Activated B cell treated with CpG ODN at 0.5 μM for 24 hours (primary cell): Measurements from ENCODE around the gene KCNJ6. TPM values are rescaled to one million over a fixed set of nuclear protein-coding genes. Genes with fewer than 3 reads are reported as not detected.

Experiments used
- ATAC-seq: fragments of 200-7000 bp; cut with Tn5 transposase; one replicate; pipeline ENCODE4 v1.10.0; 2021; ENCODE audit warnings: low read depth, mild to moderate bottlenecking, moderate library complexity
- CTCF ChIA-PET: fragments of 350-600 bp; sonication (Branson Sonifier 250); formaldehyde crosslinking; loops from one replicate; lab custom pipeline; 2021; ENCODE audit warnings: antibody characterized with exemption; lab: Charles Lee
- POLR2A ChIA-PET: fragments of 350-600 bp; sonication (Branson Sonifier 250); formaldehyde crosslinking; loops from one replicate; lab custom pipeline; 2021; ENCODE audit warnings: antibody characterized with exemption; lab: Charles Lee
- DNase-seq: peaks from one replicate; pipeline ENCODE4 v3.0.0; 2022
- H3K27ac Mint-ChIP-seq: one replicate; pipeline ENCODE4 v1.8.0; 2020; ENCODE audit warnings: mixed read lengths
- H3K27me3 Mint-ChIP-seq: one replicate; pipeline ENCODE4 v1.8.0; 2021; ENCODE audit warnings: mixed read lengths
- H3K36me3 Mint-ChIP-seq: one replicate; pipeline ENCODE4 v1.8.0; 2021; ENCODE audit warnings: low read depth, mixed read lengths
- H3K4me1 Mint-ChIP-seq: one replicate; pipeline ENCODE4 v1.8.0; 2021; ENCODE audit warnings: mixed read lengths
- H3K4me3 Mint-ChIP-seq: one replicate; pipeline ENCODE4 v1.8.0; 2020; ENCODE audit warnings: mild to moderate bottlenecking, mixed read lengths
- H3K9me3 Mint-ChIP-seq: one replicate; pipeline ENCODE4 v1.8.0; 2020; ENCODE audit warnings: mixed read lengths
- CTCF ChIP-seq: fragments of 200-600 bp; IDR thresholded peaks from one replicate; pipeline ENCODE4 v1.8.0; 2022; ENCODE audit warnings: antibody characterized with exemption, mild to moderate bottlenecking
- intact Hi-C: fragments of 100-400 bp; cut with micrococcal nuclease; formaldehyde crosslinking; loops from one replicate; pipeline ENCODE4 v1.15.1; 2024
- total RNA-seq: library from RNA; stranded (reverse); gene quantifications from 2 replicates; pipeline ENCODE4 v1.2.3, GENCODE V29; 2022

The KCNJ6 gene
- total RNA-seq = not detected in 2 replicates

- CTCF ChIA-PET = no interaction called here
- intact Hi-C loops = no loop called here
- no peak for ATAC-seq
- Mint-ChIP-seq H3K4me3 (no peak within 1 kb of the TSS), H3K36me3 (no peaks in the 10 kb centered on the region), H3K9me3 (peaks cover 2% of the 10 kb centered on the region), H3K27me3 (peaks cover 36% of the 10 kb centered on the region), H3K4me1 (no peaks in the 10 kb centered on the region), H3K27ac (no peak within 1 kb of the TSS)
- no peak for TF ChIP-seq CTCF
- DNase-seq = no peak
- POLR2A ChIA-PET = no interaction called here
These were observed at the start of gene KCNJ6 for GRCh38 chr21:37916310-37917051. TSS of gene KCNJ6 (minus strand) at chr21:37916457. CDS start at chr21:37840682, 75,775 bp downstream.

- Mint-ChIP-seq H3K9me3 (no peaks in the 10 kb centered on the region), H3K27me3 (peaks cover 4% of the 10 kb centered on the region), H3K4me1 (no peaks in the 10 kb centered on the region), H3K27ac (no peak overlapping the region), H3K36me3 (no peaks in the 10 kb centered on the region), H3K4me3 (no peak overlapping the region)
- no peak for ATAC-seq
- CTCF ChIA-PET = no interaction called here
- POLR2A ChIA-PET = no interaction called here
- DNase-seq = no peak
- no peak for TF ChIP-seq CTCF
- intact Hi-C loops = no loop called here
These were observed 49.0 kb upstream of the KCNJ6 start for GRCh38 chr21:37965088-37965805.

DNA sequence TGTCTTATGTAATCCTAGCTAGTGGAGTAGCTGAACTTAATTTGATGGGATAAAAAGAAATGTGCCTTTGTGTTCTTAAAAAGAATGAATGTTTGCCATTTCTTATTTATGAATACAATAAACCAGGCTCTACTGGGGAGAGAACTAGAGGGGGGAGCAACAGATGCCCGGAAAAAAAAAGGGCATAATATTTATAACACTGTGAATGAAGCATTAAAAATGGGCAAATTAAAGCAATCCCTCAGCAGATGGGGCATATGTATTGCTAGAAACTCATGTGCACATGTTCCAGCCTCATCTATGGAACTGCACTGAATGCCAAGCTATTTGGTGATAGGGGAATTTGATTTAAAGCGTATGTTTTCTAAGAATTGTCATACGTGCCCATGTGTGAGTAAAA, 42.3 kb upstream of the KCNJ6 start:
- DNase-seq (no peak), ATAC-seq (no peak)
- intact Hi-C loops = no loop called here
- Mint-ChIP-seq H3K36me3 (no peaks in the 10 kb centered on the region), H3K27ac (no peak overlapping the region), H3K4me3 (no peak overlapping the region), H3K27me3 (peaks cover 4% of the 10 kb centered on the region), H3K4me1 (no peaks in the 10 kb centered on the region), H3K9me3 (no peaks in the 10 kb centered on the region)
- TF ChIP-seq CTCF = no peak
- ChIA-PET POLR2A (no interaction called here), CTCF (no interaction called here)

- Mint-ChIP-seq H3K27ac (no peak overlapping the region), H3K9me3 (no peaks in the 10 kb centered on the region), H3K27me3 (no peaks in the 10 kb centered on the region), H3K4me3 (no peak overlapping the region), H3K4me1 (no peaks in the 10 kb centered on the region), H3K36me3 (no peaks in the 10 kb centered on the region)
- ATAC-seq (no peak), DNase-seq (no peak)
- POLR2A ChIA-PET = no interaction called here
- no peak for TF ChIP-seq CTCF
- CTCF ChIA-PET = no interaction called here
- intact Hi-C loops = no loop called here
These were observed 40.5 kb upstream of the KCNJ6 start for GRCh38 chr21:37956772-37957171.

DNA sequence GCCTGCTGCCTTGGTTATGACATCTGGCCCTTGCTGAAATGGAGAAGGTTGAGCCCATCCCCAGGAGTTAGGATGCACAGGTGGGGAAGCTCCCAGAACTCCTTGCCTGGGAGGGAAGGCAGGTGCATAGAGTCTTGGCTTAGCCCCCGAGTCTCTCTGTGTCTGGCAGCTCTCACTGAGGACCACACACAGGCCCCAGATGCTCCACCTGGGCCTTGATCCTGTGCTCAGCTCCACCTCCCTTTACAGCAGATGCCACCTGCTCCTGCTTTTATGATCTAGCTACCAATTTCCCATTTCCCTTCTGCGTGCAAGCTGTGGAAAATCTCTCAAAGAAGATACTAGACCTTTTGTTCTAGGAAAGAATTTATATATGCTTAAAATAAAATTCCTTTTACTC, 28.8 kb upstream of the KCNJ6 start:
- H3K27ac Mint-ChIP-seq = no peak overlapping the region
- DNase-seq = no peak
- no peaks in the 10 kb centered on the region for H3K36me3 Mint-ChIP-seq
- no peaks in the 10 kb centered on the region for H3K4me1 Mint-ChIP-seq
- H3K27me3 Mint-ChIP-seq = no peaks in the 10 kb centered on the region
- H3K4me3 Mint-ChIP-seq = no peak overlapping the region
- intact Hi-C loops = no loop called here
- peaks cover 6% of the 10 kb centered on the region for H3K9me3 Mint-ChIP-seq
- POLR2A ChIA-PET = no interaction called here
- no peak for TF ChIP-seq CTCF
- ATAC-seq = no peak
- CTCF ChIA-PET = no interaction called here
